Measurements from ENCODE around the gene SLC4A3.

GRCh38 chr2:219618733-219619122 lies 8.7 kb upstream of the SLC4A3 start:
- TF ChIP-seq ZNF707 (tag by site-specific recombination; IDR thresholded peaks at IDR 0.05) (no peak), ATF2 (tag by site-specific recombination; IDR thresholded peaks at IDR 0.05; ENCODE audit: low read depth) (no peak)

Measured in HEK293 (cell line).